GM12878 (cell line): ENCODE data around the gene NEU3. TPM values are rescaled to one million over a fixed set of nuclear protein-coding genes. Genes with fewer than 3 reads are reported as not detected.
"Not testable (repeated sequence)": the region's sequence is repeated elsewhere in the genome, so short reads cannot be mapped to it uniquely, and the experiment has no call there.

Experiments
- ATAC-seq: fragments of 200-7000 bp; cut with Tn5 transposase; 3 replicates; pipeline ENCODE4 v1.9.1; 2020; ENCODE audit warnings: mild to moderate bottlenecking, moderate library complexity
- BruUV-seq: library from RNA; stranded (reverse); fragments of 400-500 nt; replicated peaks from 2 replicates; lab custom pipeline; 2021; lab: Mats Ljungman, UMichigan
- CTCF ChIA-PET: fragments of 300-600 bp; sonication (Branson Sonifier 250); formaldehyde crosslinking; extraction: SDS; loops from one replicate; lab custom pipeline; 2021; ENCODE audit warnings: inconsistent platforms; lab: Yijun Ruan, JAX
- POLR2A ChIA-PET: fragments of 350-600 bp; formaldehyde crosslinking; extraction: SDS; loops from one replicate; lab custom pipeline; 2021; ENCODE audit warnings: inconsistent platforms; lab: Charles Lee
- RAD21 ChIA-PET: fragments of 300-600 bp; sonication (Branson Sonifier 250); formaldehyde crosslinking; loops from one replicate; lab custom pipeline; 2023; ENCODE audit warnings: antibody characterized with exemption; ENCODE audit not compliant: unreplicated experiment; lab: Charles Lee
- SMC1A ChIA-PET: fragments of 300-600 bp; sonication (Branson Sonifier 250); formaldehyde crosslinking; loops from one replicate; lab custom pipeline; 2023; ENCODE audit not compliant: unreplicated experiment, uncharacterized antibody; lab: Charles Lee
- DNase-seq: peaks from one replicate; pipeline ENCODE4 v3.0.0-alpha.2; 2011; ENCODE audit warnings: low read depth, low spot score
- FAIRE-seq: peaks from 3 replicates; lab custom pipeline; 2011; peaks lifted over from hg19 to GRCh38; lab: Jason Lieb, UNC
- H2AFZ ChIP-seq: 2 replicates; pipeline ENCODE4 v1.6.0; 2011; ENCODE audit warnings: low read depth, low read length, control low read depth; ENCODE audit not compliant: control insufficient read depth
- H3K27ac ChIP-seq: 2 replicates; pipeline ENCODE4 v1.5.1; 2011; ENCODE audit warnings: control low read depth; ENCODE audit not compliant: control insufficient read depth, insufficient read depth
- H3K27me3 ChIP-seq, 2 experiments: replicated peaks in 1 of 2; 2 replicates each; pipeline versions ENCODE4 v1.6.0 to v1.6.1; 2011; ENCODE audit warnings: low read length in 1 of 2; ENCODE audit not compliant: control insufficient read depth in 2 of 2, insufficient read depth in 2 of 2
- H3K36me3 ChIP-seq, 2 experiments: 2 replicates each; pipeline ENCODE4 v1.5.1; 2011; ENCODE audit warnings: low read length in 1 of 2; ENCODE audit not compliant: control insufficient read depth in 2 of 2, insufficient read depth in 2 of 2
- H3K4me1 ChIP-seq: 2 replicates; pipeline ENCODE4 v1.6.1; 2011; ENCODE audit warnings: mild to moderate bottlenecking, low read length, moderate library complexity, mixed read lengths; ENCODE audit not compliant: control insufficient read depth, insufficient read depth
- H3K4me2 ChIP-seq: 2 replicates; pipeline ENCODE4 v1.6.0; 2011; ENCODE audit warnings: control low read depth; ENCODE audit not compliant: control insufficient read depth, insufficient read depth
- H3K4me3 ChIP-seq: fragments of 200-600 bp; sonication (generic); 2 replicates; pipeline ENCODE4 v1.5.1; 2016
- H3K79me2 ChIP-seq: 2 replicates; pipeline ENCODE4 v1.6.0; 2011; ENCODE audit warnings: low read length; ENCODE audit not compliant: control insufficient read depth, insufficient read depth
- H3K9ac ChIP-seq: 2 replicates; pipeline ENCODE4 v1.8.0; 2011; ENCODE audit warnings: low read length, control low read depth, mixed read lengths; ENCODE audit not compliant: control insufficient read depth, insufficient read depth
- H3K9me3 ChIP-seq: replicated peaks from 3 replicates; pipeline ENCODE4 v1.5.1; 2011; ENCODE audit warnings: mild to moderate bottlenecking, low read length; ENCODE audit not compliant: control insufficient read depth, insufficient read depth
- H4K20me1 ChIP-seq: 2 replicates; pipeline ENCODE4 v1.6.0; 2011; ENCODE audit not compliant: control insufficient read depth, insufficient read depth
- CUX1 ChIP-seq: IDR thresholded peaks from 2 replicates; pipeline ENCODE4 v1.6.1; 2012; ENCODE audit warnings: improper control_type of control experiment, low read depth, low read length; ENCODE audit not compliant: insufficient replicate concordance
- DPF2 ChIP-seq: fragments of 450-650 bp; IDR thresholded peaks from 2 replicates; pipeline ENCODE4 v1.6.1; 2017; ENCODE audit warnings: mild to moderate bottlenecking
- POLR2AphosphoS5 ChIP-seq: IDR thresholded peaks from 2 replicates; pipeline ENCODE4 v1.6.1; 2011; ENCODE audit warnings: mild to moderate bottlenecking, low read length, inconsistent platforms
- RCOR1 ChIP-seq: conservative IDR thresholded peaks from 2 replicates; pipeline ENCODE4 v1.6.1; 2012; ENCODE audit warnings: low read depth, low read length, improper control_type of control experiment
- ZNF207 ChIP-seq: fragments of 450-650 bp; IDR thresholded peaks from 2 replicates; pipeline ENCODE4 v1.6.1; 2014; ENCODE audit warnings: antibody characterized with exemption, mild to moderate bottlenecking, borderline replicate concordance
- WGBS: methylation state at CpG from one replicate; pipeline ENCODE4 v1.1.6; 2016; ENCODE audit warnings: low lambda C conversion rate; ENCODE audit not compliant: insufficient replicate concordance, insufficient coverage; ENCODE audit errors: missing lambda C conversion rate; 5-methylcytosine and 5-hydroxymethylcytosine counted together
- in situ Hi-C: fragments of 300-500 bp; cut with MboI; formaldehyde crosslinking; loops from 9 replicates; pipeline ENCODE4 v1.14.3; 2018; ENCODE audit warnings: mixed read lengths
- intact Hi-C: fragments of 100-400 bp; cut with micrococcal nuclease; formaldehyde crosslinking; loops from one replicate; pipeline ENCODE4 v1.14.2; 2022; ENCODE audit not compliant: unreplicated experiment
- polyA plus RNA-seq, 11 experiments: library from polyadenylated mRNA; depleted of rRNA in 4 of 11; unstranded in 6 of 11; stranded (reverse) in 5 of 11; fragments of >200 nt; fragmentation: Nextera tagmentation in 4 of 11; fragmentation: Illumina TruSeq in 1 of 11; extraction: Ambion mirVana in 4 of 11; extraction: Trizol in 1 of 11; gene quantifications; 1 replicate in 1 of 11; 2 replicates in 10 of 11; pipeline versions ENCODE4 v1.2.1 to v1.2.3, GENCODE V29; 2011 to 2016; ENCODE audit warnings: inconsistent platforms in 2 of 11, missing spikeins in 2 of 11, low read depth in 1 of 11
- total RNA-seq, 4 experiments: library from RNA; depleted of rRNA in 3 of 4; stranded (reverse); fragments of >200 nt in 3 of 4; fragmentation: Illumina TruSeq in 1 of 4; extraction: Trizol in 1 of 4; gene quantifications; 2 replicates each; pipeline versions ENCODE4 v1.2.1 to v1.2.3, GENCODE V29; 2013 to 2021

Gene NEU3
- total and polyA plus RNA-seq, 10 of the 15 experiments (the other 5 are each of a cell fraction or from before 2014, with no cell fraction given) = 2.5 to 20.3 (median 13.4) TPM

DNA sequence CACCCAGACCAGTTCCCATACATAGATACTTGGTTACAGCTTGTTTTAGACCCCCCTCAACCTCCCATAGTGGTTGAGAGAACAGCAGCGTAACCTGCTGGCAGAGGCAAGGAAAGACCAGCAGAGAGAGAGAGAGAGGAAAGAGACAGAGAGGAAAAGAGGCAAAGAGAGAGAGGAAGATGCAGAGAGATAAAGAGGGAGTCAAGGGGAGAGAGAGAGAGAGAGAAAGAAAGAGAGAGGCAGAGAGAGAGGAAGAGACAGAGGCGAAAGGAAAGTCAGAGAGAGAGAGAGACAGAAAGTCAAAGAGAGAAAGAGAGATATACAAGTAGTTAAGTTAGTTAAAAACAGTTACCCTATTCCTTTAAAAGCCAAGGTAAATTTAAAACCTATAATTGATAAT is 52.5 kb downstream of the NEU3 start:
- H3K79me2 ChIP-seq = no peaks in the 10 kb centered on the region
- no peak overlapping the region for H3K27ac ChIP-seq
- intact Hi-C loops = no loop called here
- ChIA-PET CTCF (interaction anchor here (1.0 to 1.1 kb wide), 2 partner anchors 8 to 111 kb away, joined by 3 to 5 read pairs; no protein-coding TSS in a partner anchor), SMC1A (interaction anchor here (0.9 kb wide), 1 partner anchor 13 kb away, joined by 3 read pairs; no protein-coding TSS in a partner anchor), POLR2A (no interaction called here), RAD21 (no interaction called here)
- H3K4me1 ChIP-seq = no peaks in the 10 kb centered on the region
- 35% methylated on average over 2 of the region's 2 CpGs for WGBS
- H3K4me3 ChIP-seq = no peak overlapping the region
- ATAC-seq = no peak
- H3K4me2 ChIP-seq = no peak overlapping the region
- TF ChIP-seq POLR2AphosphoS5 (no peak), RCOR1 (no peak), CUX1 (no peak), DPF2 (no peak), ZNF207 (no peak)
- no peak for FAIRE-seq
- H2AFZ ChIP-seq = no peak overlapping the region
- in situ Hi-C loops = no loop called here
- no peak overlapping the region for H3K9ac ChIP-seq
- no peaks in the 10 kb centered on the region; the same call in 2 of the 3 replicates for H3K9me3 ChIP-seq
- H3K36me3 ChIP-seq = no peaks in the 10 kb centered on the region
- no peaks in the 10 kb centered on the region for H3K27me3 ChIP-seq
- no peak for DNase-seq
- no peaks in the 10 kb centered on the region for H4K20me1 ChIP-seq
- no TSS peak for BruUV-seq

- H3K4me2 ChIP-seq, ATAC-seq, intact Hi-C loops, H3K27me3 ChIP-seq, H3K36me3 ChIP-seq, H3K4me1 ChIP-seq, H3K79me2 ChIP-seq, H3K4me3 ChIP-seq, H3K9ac ChIP-seq, H3K9me3 ChIP-seq, DNase-seq, in situ Hi-C loops, H4K20me1 ChIP-seq, FAIRE-seq, H3K27ac ChIP-seq, BruUV-seq, H2AFZ ChIP-seq: not testable (repeated sequence)
- ChIA-PET CTCF (interaction anchor here (1.0 to 1.1 kb wide), 2 partner anchors 9 to 112 kb away, joined by 3 to 5 read pairs; no protein-coding TSS in a partner anchor), SMC1A (interaction anchor here (0.9 kb wide), 1 partner anchor 14 kb away, joined by 3 read pairs; no protein-coding TSS in a partner anchor), POLR2A (interaction anchor here (0.6 kb wide), 1 partner anchor 1895 kb away, joined by 4 read pairs; no protein-coding TSS in a partner anchor), RAD21 (interaction anchor here (1.2 kb wide), 1 partner anchor 14 kb away, joined by 3 read pairs; no protein-coding TSS in a partner anchor)
- WGBS = 62% methylated on average over 3 of the region's 3 CpGs
Observed at GRCh38 chr11:75041821-75042220, 53.1 kb downstream of the NEU3 start.
